ENCODE results near the gene RNGTT.

RNGTT gene

DNA sequence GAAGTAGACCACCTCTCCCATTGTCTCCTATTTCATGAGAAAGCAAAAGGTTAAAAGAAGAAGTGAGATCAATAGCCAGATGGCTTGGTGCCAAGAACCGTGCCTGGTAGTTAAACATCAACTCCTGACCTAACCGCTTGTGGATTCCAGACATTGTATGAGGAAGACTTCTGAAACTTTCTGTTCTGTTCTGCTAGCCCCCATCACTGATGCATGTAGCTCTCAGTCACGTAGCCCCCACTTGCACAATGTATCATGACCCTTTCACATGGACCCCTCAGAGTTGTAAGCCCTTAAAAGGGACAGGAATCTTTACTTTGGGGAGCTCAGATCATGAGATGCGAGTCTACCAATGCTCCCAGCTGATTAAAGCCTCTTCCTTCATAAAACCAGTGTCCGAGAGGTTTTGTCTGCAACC lies 301.2 kb downstream of the RNGTT start:
- no peak for DNase-seq (ENCODE audit: low read depth, low spot score)

DNA sequence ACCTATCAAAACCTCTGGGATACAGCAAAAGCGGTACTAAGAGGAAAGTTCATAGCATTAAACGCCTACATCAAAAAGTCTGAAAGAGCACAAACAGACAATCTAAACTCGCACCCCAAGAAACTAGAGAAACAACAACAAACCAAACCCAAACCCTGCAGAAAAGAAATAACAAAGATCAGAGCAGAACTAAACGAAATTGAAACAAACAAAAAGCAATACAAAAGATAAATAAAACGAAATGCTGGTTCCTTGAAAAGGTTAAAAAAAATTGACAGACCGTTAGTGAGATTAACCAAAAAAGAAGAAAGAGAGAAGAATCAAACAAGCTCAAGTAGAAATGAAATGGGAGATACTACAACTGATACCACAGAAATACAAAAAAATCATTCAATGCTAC lies 302.3 kb downstream of the RNGTT start:
- DNase-seq (ENCODE audit: low read depth, low spot score), result no peak

DNA sequence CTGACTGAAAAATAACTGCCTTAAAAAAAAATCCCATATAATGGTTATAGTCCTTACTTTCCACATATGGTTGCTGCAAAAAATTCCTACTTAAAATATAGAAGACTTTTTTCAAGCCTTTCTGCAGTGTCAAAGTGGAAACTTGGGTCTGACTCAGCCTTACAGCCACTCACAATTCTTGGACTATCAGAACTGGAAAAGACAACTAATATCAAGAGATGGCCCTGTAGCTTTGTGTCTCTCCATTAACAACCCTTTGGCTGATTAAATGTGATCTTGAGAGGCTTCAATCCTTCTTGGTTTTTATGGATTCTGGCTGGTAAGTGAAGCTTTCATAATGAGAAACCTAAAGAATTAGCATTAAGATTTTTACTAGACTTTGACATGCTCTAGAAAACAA lies 307.8 kb downstream of the RNGTT start:
- DNase-seq (ENCODE audit: low read depth, low spot score), result no peak

DNA sequence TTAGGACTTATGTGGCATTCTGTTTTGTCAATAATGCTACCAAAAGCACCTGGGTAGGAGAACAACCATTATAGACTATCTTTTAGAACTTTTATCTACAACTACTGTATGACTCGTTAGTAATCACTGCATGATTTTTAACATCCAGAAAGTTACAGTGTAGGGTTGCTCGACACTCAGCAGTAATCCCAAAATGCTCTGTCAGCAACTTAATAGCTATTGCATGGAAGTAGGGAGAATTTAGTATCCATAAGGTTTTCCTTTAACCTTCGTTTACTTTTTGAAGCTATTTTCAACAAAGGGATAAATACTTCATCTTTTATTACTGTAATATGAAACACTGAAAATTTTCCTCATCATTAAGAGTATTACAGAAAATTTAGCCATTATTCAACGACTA lies 309.5 kb downstream of the RNGTT start:
- no peak for DNase-seq (ENCODE audit: low read depth, low spot score)

DNA sequence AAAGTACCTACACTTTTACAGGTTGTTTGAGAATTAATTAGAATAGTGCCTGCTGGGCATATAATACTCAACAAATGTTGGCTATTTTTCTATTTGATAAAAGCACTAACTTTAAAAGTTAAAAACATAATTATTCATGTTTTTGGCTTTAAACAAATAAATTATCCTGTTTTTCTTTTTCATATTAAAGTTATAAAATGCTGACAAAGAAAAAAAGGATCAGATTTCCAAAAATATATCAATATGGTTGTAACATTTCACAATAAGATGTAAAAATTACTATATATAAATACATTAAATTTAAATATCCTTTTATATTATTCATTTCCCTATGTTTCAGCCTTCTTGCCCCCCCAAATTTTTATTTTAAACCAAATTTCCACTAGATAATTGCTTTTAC lies 312.0 kb downstream of the RNGTT start:
- DNase-seq (ENCODE audit: low read depth, low spot score), result no peak

DNA sequence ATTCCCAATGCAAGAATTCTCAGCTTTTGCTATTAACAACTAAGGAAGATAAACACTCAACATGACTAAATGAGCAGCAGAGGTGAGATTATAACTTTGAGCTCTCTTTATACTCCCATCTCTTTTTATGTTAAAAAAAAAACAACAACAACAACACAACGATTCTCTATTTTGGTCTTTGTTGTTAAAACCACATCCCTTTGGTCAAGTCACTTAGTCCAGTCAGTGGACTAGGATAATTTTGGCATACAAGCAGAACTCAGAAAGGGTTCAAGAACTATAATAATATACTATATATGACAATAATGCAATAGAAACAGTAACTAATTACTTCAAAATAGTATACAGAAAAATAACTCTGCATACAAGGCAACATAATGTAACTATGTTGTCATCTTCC lies 312.4 kb downstream of the RNGTT start:
- no peak for DNase-seq (ENCODE audit: low read depth, low spot score)

DNA sequence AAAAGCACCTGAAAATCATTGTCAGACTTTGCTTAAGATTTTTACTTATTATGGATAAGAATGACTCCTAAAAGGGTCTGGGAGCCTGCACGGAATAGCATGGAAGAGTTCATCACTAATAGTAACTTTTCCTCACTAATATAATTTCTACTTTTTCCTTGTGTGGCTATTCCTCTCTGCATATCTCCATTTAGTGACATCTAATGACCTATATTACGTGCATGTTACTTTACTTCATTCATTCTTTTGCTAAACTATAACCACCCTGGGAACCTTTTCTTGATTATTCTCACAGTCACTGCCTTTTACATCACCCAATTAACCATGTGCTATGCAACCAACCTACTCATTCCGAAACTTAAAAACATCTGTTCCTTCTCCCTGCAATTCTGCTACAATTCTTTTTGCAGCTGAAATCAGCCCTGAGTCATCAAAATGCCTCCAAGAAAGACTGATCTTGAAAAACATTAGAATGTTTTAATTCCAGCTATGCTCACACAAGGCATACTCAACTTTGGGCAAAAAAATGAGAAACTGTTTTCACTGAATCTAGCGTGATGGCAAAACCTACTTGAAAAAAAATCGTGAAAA lies 313.3 kb downstream of the RNGTT start:
- peak; percentile 29 for DNase-seq (ENCODE audit: low read depth, low spot score)

DNA sequence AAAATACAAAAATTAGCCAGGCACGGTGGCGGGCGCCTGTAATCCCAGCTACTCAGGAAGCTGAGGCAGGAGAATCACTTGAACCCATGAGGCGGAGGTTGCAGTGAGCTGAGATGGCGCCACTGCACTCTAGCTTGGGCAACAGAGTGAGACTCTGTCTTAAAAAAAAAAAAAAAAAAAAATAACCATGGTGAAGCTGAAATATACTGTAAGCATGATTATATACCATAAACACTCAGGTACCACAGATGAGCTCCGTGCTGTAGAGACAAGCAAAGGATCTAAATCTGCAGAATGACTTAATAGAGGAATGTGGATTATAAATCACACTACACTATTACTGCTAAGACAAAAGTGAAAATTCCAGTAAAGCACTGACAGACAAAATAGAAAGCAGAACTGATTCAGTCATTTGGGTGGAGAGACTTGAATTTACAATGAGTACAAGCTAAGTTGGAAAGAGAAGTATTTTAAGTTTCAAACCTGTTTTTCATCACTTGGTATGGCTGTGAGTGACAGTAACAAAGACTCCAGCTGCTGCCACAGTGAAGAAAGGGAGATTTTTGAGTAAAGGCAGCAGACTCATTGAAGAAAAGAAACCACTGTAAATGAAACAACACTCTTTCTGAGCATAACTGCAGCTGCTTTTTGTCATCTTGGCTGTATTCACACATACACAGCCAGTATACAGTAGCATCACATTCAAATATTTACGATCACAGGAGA lies 322.1 kb downstream of the RNGTT start:
- DNase-seq (ENCODE audit: low read depth, low spot score), result no peak

DNA sequence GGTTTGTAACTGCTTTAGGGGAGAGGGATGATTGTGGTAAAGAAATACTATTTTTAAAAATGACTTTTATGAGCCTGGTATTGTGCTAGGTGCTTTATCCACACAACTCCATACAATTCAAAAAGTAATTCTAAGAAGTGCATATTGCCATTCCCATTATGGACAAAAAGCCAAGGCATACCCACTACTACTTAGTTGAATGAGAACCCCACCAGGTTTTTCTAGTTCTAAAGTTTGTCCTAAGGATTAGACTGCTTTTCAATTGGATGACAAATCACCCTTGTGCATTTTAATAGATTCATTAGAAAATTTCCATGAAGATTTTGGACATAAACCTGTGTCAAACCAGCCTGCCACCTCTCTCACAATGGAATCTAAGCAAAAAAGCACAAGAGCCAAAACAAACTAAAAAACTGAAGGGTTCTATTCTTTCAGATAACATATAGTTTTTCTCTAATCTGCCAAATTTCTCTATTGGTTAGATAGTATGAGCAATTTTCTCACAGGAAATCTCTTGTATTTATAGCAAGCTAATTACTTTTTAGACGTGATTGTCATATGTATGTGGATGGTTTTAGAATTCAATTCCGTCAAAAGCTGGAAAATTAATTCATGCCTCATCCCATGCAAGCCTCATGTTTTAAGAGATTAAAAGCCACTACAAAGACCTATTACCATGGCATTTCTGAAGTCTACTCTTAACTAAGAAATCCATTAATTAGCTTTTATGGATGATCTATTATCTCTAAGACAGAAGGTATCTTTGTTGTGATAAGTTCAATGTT lies 325.5 kb downstream of the RNGTT start:
- DNase-seq (ENCODE audit: low read depth, low spot score), result no peak

DNA sequence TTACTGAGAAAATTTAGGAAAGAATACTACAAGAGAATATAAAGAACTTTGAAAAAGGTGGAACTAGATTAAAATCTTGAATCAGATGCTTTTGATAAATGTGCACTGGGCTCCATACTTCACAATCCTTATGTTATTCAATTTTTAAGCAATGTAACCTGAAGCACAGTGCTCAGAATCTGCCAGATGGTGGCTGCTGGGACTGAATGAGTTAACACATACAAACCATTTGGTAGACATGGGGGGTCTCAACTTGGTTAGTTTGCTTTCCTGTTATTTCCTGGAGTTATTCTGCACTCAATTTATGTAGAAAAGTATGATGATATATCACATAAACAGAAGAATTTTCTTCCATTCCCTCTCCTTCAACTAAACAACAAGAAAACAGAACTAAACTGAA lies 326.5 kb downstream of the RNGTT start:
- DNase-seq (ENCODE audit: low read depth, low spot score), result no peak

DNA sequence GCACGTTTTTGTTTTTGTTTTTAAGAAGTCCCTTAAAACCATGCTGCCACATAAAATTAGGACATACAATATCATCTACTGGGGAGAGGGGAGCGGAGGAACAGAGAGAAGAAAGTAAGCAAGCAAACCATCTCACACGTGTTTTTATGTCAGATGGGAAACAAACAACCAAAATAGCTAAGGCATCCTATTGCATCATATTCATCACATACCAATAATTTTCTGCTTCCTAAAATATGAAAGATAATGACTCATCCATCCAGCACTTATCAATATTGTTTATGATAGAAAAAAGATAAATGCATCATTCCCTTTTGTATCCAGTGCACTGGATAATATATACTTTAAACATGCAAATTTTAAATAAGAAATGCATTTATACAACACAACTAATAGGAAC lies 329.6 kb downstream of the RNGTT start:
- no peak for DNase-seq (ENCODE audit: low read depth, low spot score)

DNA sequence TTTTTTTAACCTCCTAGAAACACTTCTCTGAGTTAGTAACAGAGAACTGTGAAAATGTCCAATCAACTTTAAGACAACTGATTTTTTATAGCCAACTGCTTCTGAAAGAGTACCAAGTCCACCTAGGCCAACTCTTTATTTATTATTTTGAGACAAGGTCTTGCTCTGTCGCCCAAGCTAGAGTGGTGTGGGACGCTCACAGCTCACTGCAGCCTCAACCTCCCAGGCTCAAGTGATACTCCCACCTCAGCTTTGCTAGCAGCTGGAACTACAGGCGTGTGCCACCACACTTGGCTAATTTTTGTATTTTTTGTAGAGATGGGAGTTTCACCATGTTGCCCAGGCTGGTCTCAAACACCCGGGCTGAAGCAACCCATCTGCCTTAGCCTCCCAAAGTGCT lies 331.6 kb downstream of the RNGTT start:
- no peak for DNase-seq (ENCODE audit: low read depth, low spot score)

DNA sequence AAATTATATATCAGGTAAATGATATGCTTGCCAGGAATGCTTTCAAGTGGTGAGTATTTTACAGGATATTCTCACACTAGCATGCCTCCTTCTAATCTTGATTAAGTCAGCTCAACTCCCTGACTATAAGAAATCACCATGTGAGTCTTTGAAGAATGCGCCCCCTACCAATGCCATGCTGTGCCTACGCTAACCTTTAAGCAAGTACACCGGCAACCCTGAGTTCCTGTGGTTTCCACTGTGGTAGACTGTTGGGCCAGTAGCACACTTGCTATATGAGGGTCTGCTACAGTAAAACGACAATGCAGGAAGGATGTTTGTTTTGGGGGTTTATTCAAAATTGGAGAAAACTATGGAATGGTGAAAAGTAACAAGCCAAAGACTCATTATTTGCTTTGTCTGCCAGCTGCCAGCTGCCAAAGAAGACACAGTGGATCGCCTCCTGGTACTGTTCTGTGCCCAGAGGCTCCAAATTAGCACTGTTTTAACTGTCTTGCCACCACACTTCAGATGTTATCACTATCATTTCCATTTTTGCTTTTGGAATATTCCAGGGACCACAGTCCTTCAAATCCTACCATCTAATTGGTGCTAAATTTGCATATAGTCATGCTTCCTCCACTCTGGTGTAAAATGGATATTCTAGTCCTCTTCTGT lies 333.5 kb downstream of the RNGTT start:
- DNase-seq (ENCODE audit: low read depth, low spot score), result peak; percentile 53

DNA sequence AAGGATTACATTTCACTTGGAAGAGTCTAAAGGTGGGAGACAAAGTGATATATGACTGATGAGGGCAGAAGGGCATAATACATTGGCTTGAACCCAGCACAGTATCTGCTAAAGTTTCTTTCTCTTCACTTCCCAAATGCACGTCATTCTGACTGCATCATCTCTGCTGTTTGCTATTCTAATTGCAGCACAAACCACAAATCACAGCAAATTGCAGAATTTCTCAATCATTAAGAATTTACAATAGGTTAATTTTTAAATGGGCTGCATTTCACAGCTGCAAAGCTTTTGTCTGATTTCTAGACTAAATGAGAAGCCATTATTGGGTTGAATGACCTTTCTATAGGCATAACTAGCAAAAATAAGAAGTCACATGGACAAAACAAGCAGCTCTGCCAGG lies 337.0 kb downstream of the RNGTT start:
- DNase-seq (ENCODE audit: low read depth, low spot score), result no peak

DNA sequence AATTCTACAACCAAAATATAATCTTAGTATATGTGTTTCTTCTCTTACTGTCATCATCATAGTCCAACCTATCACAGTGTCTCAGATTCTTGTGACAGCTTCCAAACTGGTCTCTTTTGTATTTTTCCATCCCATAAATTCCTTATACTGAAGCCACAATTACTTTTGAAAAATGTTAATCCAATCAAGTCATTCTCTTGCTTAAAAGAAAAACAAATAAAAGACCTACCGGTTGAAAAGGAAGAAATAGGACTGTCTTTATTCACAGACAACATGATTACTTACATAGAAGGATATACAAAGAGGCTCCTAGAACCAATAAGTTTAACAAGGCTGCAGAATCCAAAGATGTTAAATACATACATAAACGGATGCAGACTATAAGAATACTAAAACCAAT lies 339.9 kb downstream of the RNGTT start:
- DNase-seq (ENCODE audit: low read depth, low spot score), result no peak

DNA sequence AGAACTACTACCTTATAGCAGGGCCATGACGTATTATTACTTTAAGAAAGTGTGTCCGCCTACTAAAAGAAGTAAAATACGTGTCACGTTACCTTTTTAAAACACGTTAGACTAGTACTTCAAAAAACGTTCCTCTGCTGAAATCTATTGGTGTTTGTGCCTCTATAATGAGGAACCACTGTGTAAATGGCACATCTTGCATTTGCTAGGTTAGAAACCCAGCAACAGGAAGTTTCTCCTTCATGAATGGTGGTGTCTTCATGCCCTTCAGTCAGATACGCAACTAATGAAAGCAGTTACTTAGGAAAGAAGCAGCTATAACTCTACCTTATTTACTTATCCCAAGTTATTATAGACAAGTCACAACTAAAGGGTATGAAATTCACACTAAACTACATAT lies 343.5 kb downstream of the RNGTT start:
- DNase-seq (ENCODE audit: low read depth, low spot score), result no peak

DNA sequence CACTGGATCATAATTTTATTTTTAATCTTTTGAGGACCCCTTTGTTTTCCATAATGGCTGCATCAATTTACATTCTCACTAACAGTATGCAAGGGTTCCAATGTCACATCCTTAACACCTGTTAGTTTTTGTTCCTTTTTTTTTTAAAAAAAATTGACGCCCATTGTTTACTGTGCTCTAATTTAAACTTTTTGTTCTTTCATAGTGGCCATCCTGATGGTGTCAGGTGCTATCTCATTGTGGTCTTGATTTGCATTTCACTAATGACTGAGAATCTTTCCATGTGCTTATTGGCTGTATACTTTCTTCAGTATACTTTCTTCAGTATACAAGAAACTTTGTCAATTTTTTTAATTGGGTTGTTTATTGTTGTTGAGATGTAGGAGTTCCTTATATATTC lies 347.0 kb downstream of the RNGTT start:
- DNase-seq (ENCODE audit: low read depth, low spot score), result no peak

DNA sequence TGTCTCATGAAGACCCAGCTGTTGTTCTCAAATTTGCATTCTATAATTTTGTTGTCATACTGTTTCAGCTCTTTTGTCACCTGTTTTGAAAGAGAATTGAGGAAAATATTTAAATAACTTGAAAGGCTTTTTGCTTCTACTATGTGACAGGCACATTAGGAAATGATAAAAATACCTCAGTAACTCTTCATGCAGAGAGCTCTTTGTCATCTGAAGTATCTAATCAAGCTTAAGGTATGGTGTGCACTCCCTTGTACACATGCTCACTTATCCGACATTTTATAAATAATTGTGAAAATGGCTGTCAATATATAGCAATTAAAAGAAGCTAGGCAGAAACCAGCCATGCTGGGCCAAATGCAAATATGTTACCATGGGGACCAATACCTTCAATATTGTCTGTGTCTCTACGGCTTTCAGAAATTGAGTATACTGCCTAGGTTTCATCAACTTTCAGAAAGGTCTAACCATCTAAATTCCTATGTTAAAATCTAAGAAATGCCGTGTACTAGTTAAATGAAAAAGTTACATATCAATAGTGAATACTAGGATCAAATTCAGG lies 349.0 kb downstream of the RNGTT start:
- no peak for DNase-seq (ENCODE audit: low read depth, low spot score)

DNA sequence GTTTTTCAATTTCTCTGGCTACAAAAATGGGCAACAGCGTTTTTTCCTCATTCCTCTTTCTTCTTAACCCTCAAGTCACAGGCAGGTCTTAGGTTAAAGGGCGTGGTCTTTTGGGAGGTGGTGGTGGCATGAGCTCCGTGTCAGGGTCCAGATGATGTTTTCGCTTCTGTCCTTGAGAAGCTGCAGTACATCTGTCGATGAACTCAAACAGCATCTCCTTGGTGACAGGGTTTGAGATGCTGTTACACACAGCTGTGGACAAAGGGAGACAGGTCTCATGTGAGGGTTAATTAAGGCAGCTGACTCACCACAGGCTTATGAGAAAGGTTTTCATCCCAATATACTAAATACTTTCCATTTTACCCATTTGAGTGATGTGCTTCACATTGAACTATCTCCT lies 350.8 kb downstream of the RNGTT start:
- DNase-seq (ENCODE audit: low read depth, low spot score), result no peak

DNA sequence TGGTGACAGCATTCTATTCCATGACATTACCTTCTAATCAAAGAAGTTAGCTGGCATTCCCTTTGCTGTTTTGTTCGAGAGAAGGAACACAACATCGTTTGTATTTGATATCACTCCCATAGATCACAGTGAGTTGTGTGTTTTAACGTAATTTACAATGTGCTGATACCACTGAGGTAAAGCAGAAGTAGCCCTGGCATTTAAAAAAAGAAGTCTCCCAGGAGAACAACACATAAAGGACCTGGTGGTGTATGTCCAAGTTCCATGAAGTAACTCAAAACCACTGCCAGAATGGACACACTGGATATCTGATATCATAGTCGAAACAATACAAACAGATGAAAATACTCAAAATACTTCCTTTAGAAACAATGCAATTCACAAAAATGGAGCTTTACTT lies 351.7 kb downstream of the RNGTT start:
- no peak for DNase-seq (ENCODE audit: low read depth, low spot score)

DNA sequence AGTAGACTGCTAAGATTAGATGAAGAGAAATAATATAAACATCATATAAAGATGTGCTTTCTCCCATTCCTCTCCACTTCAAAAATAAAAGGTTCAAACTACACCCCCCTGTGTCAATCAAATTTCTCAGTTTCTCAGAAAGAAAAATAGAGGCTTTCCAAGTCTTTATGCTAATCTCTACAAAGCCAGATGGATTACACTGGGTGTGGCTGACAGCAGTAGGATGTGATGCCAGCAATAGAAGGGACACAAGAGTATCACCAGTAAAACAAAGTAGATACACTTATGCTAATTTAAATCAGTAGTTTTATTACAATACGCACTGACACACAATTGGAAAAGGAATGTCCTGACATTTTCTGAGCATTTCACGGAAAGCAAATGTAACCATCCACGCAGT lies 353.4 kb downstream of the RNGTT start:
- DNase-seq (ENCODE audit: low read depth, low spot score), result no peak

DNA sequence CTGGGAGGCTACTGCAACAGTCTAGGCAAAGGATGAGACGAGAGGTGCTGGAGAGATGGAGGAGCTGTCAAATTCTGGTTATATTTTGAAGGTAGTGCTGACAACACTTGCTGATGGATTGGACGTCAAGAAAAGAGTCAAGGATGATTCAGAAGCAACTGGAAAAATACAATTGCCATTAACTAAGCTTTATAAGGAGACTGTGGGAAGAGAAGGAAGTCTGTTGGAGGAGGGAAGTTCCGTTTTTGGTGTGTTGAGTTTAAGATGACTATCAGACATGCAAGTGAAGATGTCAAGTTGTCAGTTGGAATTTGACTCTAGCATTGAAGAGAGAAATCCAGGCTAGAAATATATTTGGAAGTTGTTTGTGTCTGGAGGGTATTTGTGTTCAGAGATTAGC lies 358.1 kb downstream of the RNGTT start:
- no peak for DNase-seq (ENCODE audit: low read depth, low spot score)
